AML-193 (cell line): ENCODE data around the gene POLE2.
"Not testable (repeated sequence)": the region's sequence is repeated elsewhere in the genome, so short reads cannot be mapped to it uniquely, and the experiment has no call there.

Experiments used
- DNase-seq, 2 experiments: peaks; one replicate each; lab custom pipeline; 2025; lab: John Stamatoyannopoulos, UW

The POLE2 gene

DNA sequence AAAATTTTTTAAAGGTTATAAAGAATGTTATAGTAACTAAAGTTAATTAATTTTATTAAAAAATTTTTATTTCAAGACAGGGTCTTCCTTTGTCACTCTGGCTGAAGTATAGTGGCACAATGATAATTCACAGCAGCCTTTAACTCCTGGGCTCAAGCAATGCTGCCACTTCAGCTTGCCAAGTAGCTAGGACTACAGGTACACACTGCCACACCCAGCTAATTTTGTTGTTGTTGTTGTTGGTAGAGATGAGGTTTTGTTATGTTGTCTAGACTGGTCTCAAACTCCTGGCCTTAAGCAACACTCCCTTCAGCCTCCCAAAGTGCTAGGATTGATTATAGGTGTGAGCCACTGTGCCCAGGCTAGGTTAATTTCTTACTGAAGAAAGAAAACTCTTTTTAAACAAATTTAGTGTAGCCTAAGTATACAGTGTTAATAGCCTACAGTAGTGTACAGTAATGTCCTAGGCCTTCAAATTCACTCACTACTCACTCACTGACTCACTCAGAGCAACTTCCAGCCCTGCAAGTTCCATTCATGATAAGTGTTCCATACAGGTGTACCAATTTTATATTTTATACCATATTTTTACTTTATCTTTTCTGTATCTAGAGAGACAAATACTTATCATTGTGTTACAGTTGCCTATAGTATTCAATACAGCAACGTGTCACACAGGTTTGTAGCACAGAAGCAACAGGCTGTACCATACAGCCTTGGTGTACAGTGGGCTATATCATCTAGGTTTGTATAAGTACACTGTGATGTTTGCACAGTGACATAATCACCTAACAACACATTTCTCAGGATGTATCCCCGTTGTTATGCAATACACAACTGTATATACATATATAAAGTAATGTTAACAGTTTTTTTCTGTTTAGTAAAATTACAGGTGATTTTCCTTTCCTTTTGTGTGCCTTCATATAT is 28.2 kb downstream of the POLE2 start:
- DNase-seq, result no peak

DNA sequence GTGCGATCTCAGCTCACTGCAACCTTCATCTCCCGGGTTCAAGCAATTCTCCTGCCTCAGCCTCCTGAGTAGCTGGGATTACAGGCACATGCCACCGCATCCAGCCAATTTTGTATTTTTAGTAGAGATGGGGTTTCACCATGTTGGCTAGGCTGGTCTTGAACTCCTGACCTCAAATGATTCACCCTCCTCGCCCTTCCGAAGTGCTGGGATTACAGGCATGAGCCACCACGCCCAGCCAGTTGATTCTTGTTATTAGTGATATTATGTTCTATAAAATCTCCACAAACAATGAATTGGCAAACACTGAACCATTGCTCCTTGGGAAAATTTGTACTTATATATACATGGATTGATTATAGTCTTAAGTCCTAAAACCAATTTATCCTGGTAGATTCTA is 30.5 kb downstream of the POLE2 start:
- DNase-seq, result not testable (repeated sequence)

DNA sequence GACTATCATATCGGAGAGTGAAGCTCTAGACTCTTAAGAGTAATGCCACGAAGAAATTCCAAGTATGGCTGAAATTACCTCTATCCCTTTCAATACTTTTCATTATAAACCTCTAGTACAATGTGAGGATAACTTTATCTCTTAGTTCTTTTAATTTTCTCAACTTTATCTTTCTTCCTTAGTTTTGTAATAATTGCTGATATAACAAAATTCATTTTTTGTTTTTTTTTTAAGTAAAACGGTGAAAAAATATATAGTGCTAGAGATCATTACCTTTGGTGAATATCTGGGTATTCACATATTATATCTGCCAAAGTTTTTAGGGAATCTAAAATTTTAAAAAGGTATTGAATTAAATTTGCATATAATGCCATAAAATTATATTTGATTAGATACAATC is 33.5 kb downstream of the POLE2 start:
- no peak for DNase-seq

DNA sequence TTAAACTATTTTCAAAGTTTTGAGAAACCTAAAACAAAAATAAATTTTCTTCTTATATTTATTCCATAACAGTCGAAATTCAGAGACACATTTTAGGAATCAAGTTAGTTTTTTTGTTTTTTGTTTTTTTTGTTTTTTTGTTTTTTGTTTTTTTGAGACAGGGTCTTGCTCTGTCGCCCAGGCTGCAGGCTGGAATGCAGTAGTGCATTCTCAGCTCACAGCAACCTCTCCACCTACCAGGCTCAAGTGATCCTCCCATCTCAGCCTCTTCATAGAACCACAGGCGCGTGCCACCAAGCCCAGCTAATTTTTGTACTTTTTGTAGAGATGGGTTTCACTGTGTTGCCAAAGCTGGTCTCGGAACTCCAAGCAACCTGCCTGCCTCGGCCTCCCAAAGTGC is 34.5 kb downstream of the POLE2 start:
- DNase-seq, result no peak

DNA sequence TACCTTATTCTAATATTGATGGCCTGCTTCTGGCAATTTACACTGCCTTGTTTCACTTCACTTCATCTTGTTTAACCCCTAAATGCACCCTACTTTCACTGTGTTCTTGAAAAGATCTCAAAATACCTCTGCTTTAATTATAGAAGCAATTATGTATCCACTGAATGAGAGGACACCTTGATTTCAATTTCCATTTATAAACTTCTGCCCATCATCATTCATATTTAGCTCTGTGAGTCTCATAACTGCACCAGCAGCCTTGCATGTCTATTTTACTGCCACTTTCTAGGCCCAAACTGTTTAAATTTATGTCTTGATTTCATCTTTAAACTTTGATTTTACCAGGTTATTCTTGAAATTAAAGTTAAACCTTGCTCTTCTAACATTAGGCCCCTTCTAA is 45.9 kb downstream of the POLE2 start:
- no peak for DNase-seq

DNA sequence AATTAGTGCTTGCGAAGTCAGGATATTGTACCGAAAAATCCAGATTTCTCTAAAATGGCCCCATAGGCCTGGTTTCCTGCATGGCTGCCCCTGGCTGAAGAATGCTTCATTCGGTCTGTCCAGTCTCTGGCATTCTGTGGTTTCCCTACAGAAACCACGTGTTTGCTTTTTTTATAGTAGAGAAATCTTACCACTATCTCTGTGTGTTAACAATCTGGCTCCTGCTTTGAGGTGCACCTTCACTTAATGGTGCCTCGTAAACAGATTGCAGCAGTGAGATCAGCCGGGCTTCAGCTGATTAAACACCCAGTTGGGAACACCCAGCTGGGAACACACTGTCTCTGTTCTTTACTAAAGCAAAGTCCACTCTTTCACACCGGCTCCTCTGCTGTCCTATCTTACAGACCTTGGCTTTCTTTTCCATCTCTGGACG is 46.3 kb downstream of the POLE2 start:
- DNase-seq, result no peak

DNA sequence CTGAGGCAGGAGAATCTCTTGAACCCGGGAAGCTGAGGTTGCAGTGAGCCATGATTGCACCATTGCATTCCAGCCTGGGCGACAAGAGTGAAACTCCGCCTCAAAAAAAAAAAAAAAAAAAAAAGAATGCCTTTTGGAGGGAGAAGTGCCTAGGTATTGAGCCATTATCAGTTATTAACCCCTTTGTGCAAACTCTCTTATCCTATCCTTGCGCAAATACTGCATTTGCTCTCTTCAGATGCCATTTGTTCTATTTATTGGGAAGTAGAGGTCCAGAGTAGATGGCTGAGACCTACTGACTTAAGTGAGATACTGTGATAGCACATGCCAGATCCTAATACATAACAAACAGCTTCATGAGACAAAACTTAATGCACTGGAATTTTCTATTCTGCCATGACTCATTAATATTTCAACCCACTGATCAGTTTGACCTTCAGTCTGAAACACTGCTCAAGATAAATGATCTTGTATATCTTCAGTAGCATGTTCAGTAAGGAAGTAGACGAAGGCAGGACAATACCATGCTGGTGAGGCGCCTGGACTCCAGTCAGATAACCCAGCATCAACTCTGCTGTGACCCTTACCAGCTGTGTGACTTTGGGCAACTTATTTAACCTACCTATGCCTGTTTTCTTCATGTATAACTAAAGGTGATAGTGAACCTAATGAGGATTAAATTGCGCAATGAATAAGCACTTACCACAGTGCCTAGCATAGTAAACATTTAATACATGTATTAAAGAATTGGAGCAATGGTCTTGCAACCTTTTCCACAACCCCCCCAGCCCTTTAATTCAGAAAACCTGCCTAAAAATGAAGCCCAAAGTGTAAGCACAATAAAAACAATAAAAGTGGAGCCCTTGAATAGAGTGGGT is 47.2 kb downstream of the POLE2 start:
- no peak for DNase-seq

DNA sequence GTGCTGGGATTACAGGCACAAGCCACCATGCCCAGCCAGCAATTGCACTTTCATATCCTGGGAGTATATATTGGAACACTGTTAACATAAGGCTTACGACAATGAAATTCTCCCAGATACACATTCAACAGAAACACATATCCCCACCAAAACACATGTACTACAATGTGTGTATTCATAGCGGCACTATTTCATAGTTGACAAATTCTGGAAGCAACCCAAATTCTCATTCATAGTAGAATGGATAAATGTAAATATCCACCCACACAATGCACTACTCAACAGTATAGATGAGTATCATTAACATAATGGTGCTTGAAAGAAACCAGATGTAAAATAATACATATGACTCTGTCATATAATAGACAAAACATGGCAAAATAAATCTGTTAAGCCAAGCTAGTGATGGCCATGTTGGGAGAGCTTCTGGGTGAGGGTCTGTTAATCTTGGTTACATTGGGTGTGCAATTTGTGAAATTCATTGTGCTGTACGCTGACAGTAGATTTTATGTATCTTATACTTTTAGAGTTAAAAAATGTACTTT is 50.4 kb downstream of the POLE2 start:
- no peak for DNase-seq

DNA sequence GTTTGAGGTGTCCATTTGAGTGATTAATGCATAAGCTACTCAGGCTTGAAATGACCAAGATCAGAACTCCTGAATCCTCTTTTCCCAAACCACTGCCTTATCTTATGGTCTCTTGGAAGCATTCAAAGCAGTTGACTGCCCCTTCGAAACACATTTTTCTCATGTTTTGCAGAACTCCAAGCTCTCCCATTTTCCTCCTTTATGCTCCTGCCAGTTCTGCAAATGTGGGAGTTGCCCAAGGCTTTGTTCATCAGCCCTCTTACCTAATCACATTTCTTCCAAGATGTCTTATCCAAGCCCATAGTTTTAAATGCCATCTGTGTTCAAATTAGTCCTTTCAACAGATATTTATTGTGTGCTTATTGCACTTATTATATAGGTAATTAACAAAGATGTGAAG is 51.1 kb downstream of the POLE2 start:
- DNase-seq, result no peak

DNA sequence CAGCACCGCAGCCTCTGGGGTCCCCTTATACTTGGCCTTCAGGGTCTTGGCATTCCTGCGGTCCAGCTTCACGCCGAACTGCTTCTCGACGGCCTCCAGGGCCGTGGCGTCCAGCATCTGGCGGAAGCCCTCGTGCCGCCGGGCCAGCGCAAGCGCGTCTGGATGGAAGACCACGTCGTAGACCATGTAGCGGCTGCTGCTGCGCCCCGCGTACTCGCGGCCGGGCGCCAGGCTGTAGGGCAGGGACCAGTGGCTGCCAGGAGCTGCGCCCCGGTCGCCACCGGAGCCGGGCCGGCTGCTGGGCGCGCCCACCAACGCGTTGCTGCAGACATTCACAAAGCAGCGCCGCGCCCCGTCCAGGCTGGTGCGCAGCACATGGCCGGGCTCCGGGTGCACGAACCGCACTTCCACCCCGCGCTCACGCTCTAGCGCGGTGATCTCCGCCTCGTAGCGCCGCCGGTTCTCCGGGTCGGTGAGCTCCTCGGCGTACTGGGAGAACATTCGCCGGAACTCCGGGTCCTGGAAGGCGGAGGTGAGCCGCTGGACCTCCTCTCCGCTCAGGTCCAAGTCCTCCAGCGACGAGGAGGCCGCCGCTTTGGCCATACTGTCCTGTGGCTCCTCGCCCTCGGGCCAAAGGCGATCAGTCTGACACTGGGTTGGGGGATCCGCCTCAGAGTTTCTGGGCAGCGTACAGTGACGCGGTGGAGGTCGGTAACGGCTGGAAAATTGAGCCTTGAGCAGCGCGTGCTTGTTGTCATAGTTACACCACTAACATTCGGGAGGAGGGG is 53.3 kb downstream of the POLE2 start, which contains the start of gene DNAAF2:
Gene DNAAF2, minus strand, starts transcription at position 698 of the 788 bp plus-strand sequence. Its CDS starts 95 bp downstream, at position 603.
- DNase-seq, result peak; percentile 33 to 34

DNA sequence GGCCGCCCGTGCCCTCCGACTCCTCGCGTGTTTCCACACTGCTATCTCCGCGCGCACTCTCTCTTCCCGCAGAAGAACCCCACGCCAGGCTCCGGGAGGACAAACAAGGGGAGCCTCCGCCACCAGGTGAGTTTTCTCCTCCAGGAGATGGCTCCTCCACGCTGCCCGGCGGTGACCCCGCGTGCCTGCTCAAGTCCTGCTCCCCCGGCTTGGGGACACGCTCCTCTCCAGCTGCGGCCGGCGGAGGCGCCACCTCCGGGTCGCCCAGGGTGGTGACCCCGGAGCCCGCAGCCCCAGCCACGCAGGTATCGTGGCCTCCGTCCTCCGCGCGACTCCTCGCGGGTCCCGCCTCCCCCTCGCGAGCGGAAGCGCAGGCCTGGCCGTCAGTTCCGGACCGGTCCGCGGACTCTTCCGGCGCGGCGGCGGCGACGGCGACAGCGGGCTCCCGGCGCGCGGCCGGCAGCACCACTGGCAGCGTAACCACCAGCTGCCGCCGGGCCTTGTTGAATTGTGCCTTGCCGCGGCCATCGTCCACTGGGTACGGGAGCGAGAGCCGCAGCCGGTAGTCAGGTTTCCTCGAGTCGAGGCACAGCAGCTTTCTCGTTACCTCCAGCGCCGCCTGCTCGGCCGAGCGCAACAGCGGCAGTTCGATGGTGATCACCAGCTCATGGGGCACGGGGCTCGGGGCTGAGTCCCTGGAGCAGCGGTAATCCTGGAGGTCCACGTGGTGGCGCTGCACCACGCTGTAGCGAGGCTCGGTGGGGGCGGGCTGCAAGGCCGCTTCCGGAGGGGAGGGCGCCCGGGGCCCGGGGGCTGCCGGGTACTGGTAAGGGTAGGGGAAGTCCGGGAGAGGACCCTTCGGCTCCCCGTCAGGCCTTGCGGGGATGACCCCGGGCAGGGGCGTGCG is 54.1 kb downstream of the POLE2 start:
- DNase-seq, result peak; percentile 76 to 87

DNA sequence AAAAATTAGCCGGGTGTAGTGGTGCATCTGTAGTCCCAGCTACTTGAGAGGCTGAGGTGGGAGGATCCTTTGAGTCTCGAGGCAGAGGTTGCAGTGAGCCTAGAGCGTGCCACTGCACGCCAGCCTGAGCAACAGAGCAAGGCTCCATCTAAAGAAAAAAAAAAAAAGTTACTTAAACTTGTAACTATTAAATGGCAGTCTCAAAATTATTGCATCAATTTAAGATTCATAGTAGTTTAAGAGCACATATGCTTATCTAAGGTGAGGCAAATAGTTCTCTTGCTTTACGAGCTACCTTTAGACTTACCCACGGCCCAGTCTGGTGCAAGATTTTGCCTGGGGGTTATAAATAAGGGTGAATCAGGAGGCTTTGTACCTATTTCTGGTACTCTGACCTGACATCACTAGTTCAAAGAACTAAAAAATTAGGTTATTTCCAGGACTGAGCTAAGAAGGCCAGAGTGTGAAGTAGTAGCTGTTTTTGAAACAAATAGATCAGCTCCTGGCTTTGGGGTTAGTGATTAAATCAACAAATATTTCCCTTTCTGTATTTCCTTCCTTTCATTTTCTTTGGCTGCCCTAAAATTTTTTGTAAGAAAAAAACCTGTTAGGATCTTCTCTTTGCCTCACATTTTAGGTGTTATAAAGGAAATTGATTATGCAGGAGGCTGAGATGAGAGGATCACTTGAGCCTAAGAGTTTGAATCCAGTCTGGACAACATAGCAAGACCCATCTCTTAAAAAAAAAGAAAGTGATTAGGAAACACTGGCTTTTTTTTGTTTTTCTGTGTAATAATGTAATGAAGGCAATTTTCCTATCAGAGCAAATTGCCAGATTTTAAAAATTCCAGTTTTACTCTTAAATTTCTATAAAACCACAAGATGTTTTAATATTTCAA is 63.8 kb downstream of the POLE2 start:
- no peak for DNase-seq

DNA sequence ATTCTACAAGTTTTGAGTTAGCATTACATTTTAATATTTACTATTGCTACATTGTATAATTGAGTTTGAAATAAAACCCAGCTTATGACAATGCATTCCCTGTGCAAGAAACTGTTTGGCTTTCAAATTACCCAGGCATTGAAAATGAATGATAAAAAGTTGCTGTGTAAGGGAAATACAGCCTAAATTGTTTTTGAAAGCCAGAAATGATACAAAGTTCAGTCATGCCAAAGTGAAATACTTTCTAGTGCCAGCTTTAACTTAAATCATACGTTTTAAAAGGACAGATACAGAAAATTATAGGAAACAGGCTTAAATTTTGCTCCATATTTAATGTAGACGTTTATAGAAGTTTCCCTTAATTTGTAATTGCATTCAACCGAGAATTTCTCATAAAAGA is 64.6 kb downstream of the POLE2 start:
- DNase-seq, result no peak

DNA sequence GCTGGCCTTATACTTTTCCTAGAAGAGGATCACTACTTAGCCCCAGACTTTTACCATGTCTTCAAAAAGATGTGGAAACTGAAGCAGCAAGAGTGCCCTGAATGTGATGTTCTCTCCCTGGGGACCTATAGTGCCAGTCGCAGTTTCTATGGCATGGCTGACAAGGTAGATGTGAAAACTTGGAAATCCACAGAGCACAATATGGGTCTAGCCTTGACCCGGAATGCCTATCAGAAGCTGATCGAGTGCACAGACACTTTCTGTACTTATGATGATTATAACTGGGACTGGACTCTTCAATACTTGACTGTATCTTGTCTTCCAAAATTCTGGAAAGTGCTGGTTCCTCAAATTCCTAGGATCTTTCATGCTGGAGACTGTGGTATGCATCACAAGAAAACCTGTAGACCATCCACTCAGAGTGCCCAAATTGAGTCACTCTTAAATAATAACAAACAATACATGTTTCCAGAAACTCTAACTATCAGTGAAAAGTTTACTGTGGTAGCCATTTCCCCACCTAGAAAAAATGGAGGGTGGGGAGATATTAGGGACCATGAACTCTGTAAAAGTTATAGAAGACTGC is 65.9 kb downstream of the POLE2 start:
- no peak for DNase-seq

DNA sequence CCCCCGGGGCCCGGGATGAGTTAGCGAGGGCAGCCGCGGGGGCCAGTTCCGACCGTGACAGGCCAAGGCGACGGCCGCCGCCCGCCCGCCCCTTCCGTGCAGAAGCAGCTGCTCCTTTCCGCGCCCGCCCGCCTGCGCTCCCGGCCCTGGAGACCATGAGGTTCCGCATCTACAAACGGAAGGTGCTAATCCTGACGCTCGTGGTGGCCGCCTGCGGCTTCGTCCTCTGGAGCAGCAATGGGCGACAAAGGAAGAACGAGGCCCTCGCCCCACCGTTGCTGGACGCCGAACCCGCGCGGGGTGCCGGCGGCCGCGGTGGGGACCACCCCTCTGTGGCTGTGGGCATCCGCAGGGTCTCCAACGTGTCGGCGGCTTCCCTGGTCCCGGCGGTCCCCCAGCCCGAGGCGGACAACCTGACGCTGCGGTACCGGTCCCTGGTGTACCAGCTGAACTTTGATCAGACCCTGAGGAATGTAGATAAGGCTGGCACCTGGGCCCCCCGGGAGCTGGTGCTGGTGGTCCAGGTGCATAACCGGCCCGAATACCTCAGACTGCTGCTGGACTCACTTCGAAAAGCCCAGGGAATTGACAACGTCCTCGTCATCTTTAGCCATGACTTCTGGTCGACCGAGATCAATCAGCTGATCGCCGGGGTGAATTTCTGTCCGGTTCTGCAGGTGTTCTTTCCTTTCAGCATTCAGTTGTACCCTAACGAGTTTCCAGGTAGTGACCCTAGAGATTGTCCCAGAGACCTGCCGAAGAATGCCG is 66.7 kb downstream of the POLE2 start:
- peak; percentile 58 to 61 for DNase-seq

DNA sequence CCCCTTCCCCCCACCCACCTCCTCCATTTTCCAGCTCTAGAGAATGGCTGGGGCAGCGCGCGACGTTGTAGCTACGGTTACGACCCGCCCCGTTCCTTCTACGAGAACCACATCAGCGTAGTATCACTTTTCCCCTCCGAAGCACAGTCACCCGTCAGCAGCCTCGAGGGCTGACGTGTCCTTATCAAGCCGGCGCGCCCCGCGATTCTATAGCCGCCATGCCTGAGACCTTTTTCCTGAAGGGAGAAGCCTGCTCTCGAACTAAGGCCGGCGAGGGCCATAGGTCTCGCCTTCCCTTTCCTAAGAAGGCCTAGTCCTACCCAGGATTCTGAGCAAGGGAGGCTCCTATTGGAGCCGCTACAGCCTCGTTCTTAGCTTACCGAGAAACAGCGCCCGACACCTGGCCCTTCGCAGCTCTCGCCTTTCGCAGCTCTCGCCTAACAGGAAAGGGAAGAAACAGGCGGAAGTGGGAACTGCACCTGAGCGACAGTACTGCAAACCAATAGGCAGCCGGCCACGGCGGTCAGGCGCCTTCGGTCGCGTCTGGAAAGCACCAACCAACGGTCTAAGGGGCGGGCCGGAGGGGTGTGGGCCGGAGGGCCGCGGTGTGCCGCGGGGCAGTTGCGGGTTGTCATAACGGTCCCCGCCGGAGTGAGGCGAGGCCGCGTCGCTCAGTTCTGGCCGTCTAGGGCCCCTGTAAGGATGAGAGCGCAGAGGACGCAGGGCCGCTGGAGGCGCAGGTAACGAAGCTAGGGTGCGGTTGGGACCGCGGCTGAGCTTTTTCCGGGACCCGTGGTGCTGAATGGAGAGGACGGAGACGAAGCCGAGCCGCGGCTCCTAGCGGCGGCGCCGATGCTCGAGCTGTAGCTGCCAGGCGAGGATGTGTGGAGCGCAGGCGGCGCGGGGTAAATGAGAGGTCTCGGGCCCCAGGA is 67.6 kb downstream of the POLE2 start, which contains the start of the genes MGAT2 and RPL36AL:
Gene MGAT2, plus strand, starts transcription at position 618 of the 932 bp plus-strand sequence. CDS start 470 bp downstream, outside the sequence.
Gene RPL36AL, minus strand, starts transcription at position 445 of the 932 bp plus-strand sequence. CDS start 1,522 bp downstream, outside the sequence.
- DNase-seq, result peak; percentile 94 to 95

DNA sequence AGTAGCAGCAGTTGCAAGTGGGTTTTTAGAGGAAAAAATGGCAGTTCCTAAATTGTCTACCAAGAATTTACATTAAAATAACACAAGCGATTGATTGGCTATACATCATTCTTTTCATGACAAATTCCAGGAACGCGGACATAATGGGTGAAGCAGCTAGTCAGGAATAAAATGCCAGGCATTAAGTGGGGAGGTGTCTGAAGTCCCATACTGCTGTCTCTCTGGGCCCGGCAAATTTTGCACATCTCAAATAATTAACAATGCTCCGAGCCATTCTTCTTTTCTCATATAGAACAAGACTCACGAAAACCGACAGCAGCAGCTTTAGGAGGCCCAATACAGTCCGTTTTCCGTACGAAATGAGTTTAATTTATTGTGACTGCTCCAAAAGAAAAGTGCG is 68.3 kb downstream of the POLE2 start:
- no peak for DNase-seq
